Body of pancreas (tissue), 4 donors: ENCODE data around the gene RASGRF2. TPM values are rescaled to one million over a fixed set of nuclear protein-coding genes. Genes with fewer than 3 reads are reported as not detected.

ENCODE experiments used
- ATAC-seq: fragments of 150-250 bp; one replicate; pipeline ENCODE4 v1.9.1; 2016
- DNase-seq, 4 donors: peaks; one replicate each; pipeline ENCODE4 v3.0.0-alpha.2; 2019
- H3K27ac ChIP-seq, 4 donors: fragments of 200-600 bp; sonication (generic); 1 replicate in 3 of 4; 2 replicates in 1 of 4; pipeline versions ENCODE4 v1.5.1 to v1.6.1; 2016 to 2019; ENCODE audit warnings: mild to moderate bottlenecking in 1 of 4, mixed read lengths in 1 of 4, moderate library complexity in 1 of 4
- H3K27me3 ChIP-seq, 2 donors: fragments of 200-600 bp; sonication (generic); one replicate each; pipeline ENCODE4 v1.6.0; 2016; ENCODE audit warnings: mild to moderate bottlenecking in 1 of 2
- H3K36me3 ChIP-seq, 2 donors: fragments of 200-600 bp; sonication (generic); replicated peaks in 1 of 2; 2 replicates each; pipeline ENCODE4 v1.5.1; 2016; ENCODE audit warnings: low read depth in 2 of 2; ENCODE audit not compliant: insufficient read depth in 1 of 2
- H3K4me1 ChIP-seq: fragments of 200-600 bp; sonication (generic); one replicate; pipeline ENCODE4 v1.6.0; 2016
- H3K4me3 ChIP-seq, 2 donors: fragments of 200-600 bp; sonication (generic); 1 replicate in 1 of 2; 2 replicates in 1 of 2; pipeline ENCODE4 v1.5.1; 2016 to 2019
- H3K9me3 ChIP-seq, 3 donors: fragments of 200-600 bp; sonication (generic); 1 replicate in 2 of 3; 2 replicates in 1 of 3; pipeline ENCODE4 v1.5.1; 2016
- CTCF ChIP-seq, 7 experiments: fragments of 450-650 bp in 4 of 7; fragments of 200-600 bp in 3 of 7; sonication (generic) in 3 of 7; IDR thresholded peaks; one replicate each; pipeline ENCODE4 v1.5.1; 2016 to 2019; ENCODE audit warnings: antibody characterized with exemption in 7 of 7
- POLR2A ChIP-seq, 3 donors: fragments of 450-650 bp; IDR thresholded peaks; one replicate each; pipeline ENCODE4 v1.6.1; 2016; ENCODE audit warnings: antibody characterized with exemption in 3 of 3, mild to moderate bottlenecking in 2 of 3
- WGBS, 2 donors: methylation state at CpG; one replicate each; pipeline ENCODE4 v1.1.5; 2017; 5-methylcytosine and 5-hydroxymethylcytosine counted together
- intact Hi-C: fragments of 100-400 bp; cut with DNase I; formaldehyde crosslinking; loops from one replicate; pipeline ENCODE4 v1.15.1; 2023
- total RNA-seq, 2 donors: library from RNA; depleted of rRNA; stranded (reverse); fragments of >200 nt; gene quantifications; one replicate each; pipeline ENCODE4 v1.1.0, GENCODE V29; 2016

The RASGRF2 gene
- total RNA-seq, 2 donors from 2014 or later, result 1.6 to 3.6 TPM

GRCh38 chr5:81164476-81164875, 204.3 kb downstream of the RASGRF2 start:
- no peak overlapping the region for H3K4me3 ChIP-seq
- no peak for ATAC-seq
- H3K4me1 ChIP-seq, result no peaks in the 10 kb centered on the region
- no peak overlapping the region for H3K27ac ChIP-seq
- H3K27me3 ChIP-seq, result no peaks in the 10 kb centered on the region
- TF ChIP-seq CTCF (IDR thresholded peaks at IDR 0.05) (no peak), POLR2A (IDR thresholded peaks at IDR 0.05) (no peak)
- WGBS, 2 donors, result 80 to 93% methylated on average over 2 of the region's 2 CpGs
- intact Hi-C loops, result no loop called here
- no peak for DNase-seq
- H3K36me3 ChIP-seq, result no peaks in the 10 kb centered on the region
- no peaks in the 10 kb centered on the region for H3K9me3 ChIP-seq

GRCh38 chr5:81164936-81165335, 204.8 kb downstream of the RASGRF2 start:
- Histone ChIP-seq H3K36me3 (no peaks in the 10 kb centered on the region), H3K9me3 (no peaks in the 10 kb centered on the region), H3K4me1 (no peaks in the 10 kb centered on the region), H3K27ac (no peak overlapping the region), H3K27me3 (no peaks in the 10 kb centered on the region), H3K4me3 (no peak overlapping the region)
- ATAC-seq (no peak), DNase-seq (no peak)
- WGBS, 2 donors, result 82 to 86% methylated on average over 9 of the region's 9 CpGs
- no peak for TF ChIP-seq POLR2A (IDR thresholded peaks at IDR 0.05)
- TF ChIP-seq CTCF (IDR thresholded peaks at IDR 0.05), result no peak
- intact Hi-C loops, result no loop called here

- WGBS, 2 donors, result 25 to 44% methylated on average over 3 of the region's 3 CpGs
- intact Hi-C loops, result no loop called here
Measured at GRCh38 chr5:81165493-81166119, 205.4 kb downstream of the RASGRF2 start.

GRCh38 chr5:81166430-81166829, 206.3 kb downstream of the RASGRF2 start:
- H3K4me1 ChIP-seq, result no peaks in the 10 kb centered on the region
- DNase-seq, result no peak
- no peaks in the 10 kb centered on the region for H3K36me3 ChIP-seq
- no peaks in the 10 kb centered on the region for H3K9me3 ChIP-seq
- H3K27ac ChIP-seq, result no peak overlapping the region
- no peak for ATAC-seq
- H3K27me3 ChIP-seq, result no peaks in the 10 kb centered on the region
- WGBS, 2 donors, result 62 to 80% methylated on average over 6 of the region's 6 CpGs
- TF ChIP-seq CTCF (IDR thresholded peaks at IDR 0.05), result no peak
- TF ChIP-seq POLR2A (IDR thresholded peaks at IDR 0.05), result no peak
- H3K4me3 ChIP-seq, result no peak overlapping the region
- intact Hi-C loops, result no loop called here

More at GRCh38 chr5:81165493-81166119, 205.4 kb downstream of the RASGRF2 start:
- Histone ChIP-seq H3K27ac (no peak overlapping the region), H3K36me3 (no peaks in the 10 kb centered on the region), H3K9me3 (no peaks in the 10 kb centered on the region), H3K27me3 (no peaks in the 10 kb centered on the region), H3K4me3 (no peak overlapping the region), H3K4me1 (no peaks in the 10 kb centered on the region)
- peak; percentile 28 to 57 (median 46) for DNase-seq
- peak; percentile 42 for ATAC-seq
- TF ChIP-seq CTCF (IDR thresholded peaks at IDR 0.05) (peak in 6 of 7 experiments; percentile 17 to 42 (median 33)), POLR2A (IDR thresholded peaks at IDR 0.05) (no peak)

- no peak for ATAC-seq
- no peaks in the 10 kb centered on the region for H3K4me1 ChIP-seq
- H3K27me3 ChIP-seq, result no peaks in the 10 kb centered on the region
- no peaks in the 10 kb centered on the region for H3K9me3 ChIP-seq
- H3K4me3 ChIP-seq, result no peak overlapping the region
- no peaks in the 10 kb centered on the region for H3K36me3 ChIP-seq
- intact Hi-C loops, result no loop called here
- WGBS, 2 donors, result 55 to 73% methylated on average over 4 of the region's 4 CpGs
- no peak for TF ChIP-seq CTCF (IDR thresholded peaks at IDR 0.05)
- no peak for TF ChIP-seq POLR2A (IDR thresholded peaks at IDR 0.05)
- DNase-seq, result no peak
- H3K27ac ChIP-seq, result no peak overlapping the region
Measured at GRCh38 chr5:81167078-81167477, 206.9 kb downstream of the RASGRF2 start.
